ENCODE measurements around the gene DCST2. TPM values are rescaled to one million over a fixed set of nuclear protein-coding genes. Genes with fewer than 3 reads are reported as not detected.

DCST2 gene
- total RNA-seq, 4 donors from 2014 or later, result 0.33 to 4.2 (median 0.50) TPM; not detected in 1

DNA sequence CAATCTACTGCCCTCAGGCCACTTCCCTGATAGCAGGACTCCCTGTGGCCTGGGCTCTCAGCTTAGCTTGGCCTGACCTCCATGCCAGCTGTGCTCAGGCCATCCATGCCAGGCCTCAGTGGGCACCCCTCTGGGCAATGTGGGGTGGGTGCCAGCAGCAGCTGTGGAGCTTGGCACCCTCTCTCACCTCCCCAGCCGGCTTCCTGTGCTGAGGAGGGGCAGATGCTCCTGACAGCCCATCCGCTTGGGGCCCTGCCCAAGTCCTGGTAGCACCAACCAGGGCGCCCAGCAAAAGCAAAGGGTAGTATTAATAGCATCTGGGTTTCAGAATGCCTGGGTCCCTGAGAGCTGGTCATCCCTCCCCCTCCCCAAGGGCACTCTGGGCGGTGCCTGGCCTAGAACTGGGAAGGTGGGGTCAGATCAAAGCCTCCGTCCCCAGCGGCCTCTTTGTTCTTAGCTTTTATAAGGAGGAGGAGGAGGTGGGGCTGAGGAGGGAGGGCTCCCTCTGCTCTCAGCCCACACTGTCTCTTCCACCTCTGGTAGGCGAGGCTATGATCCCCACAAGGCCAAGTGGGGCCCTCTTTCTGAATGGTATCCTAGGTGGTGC is 36.1 kb upstream of the DCST2 start:
- no peak for DNase-seq
- intact Hi-C loops (cut with DNase I), result loop anchor here (10.0 kb wide), 2 partner anchors 405 to 505 kb away; partner anchors contain the start of gene CHRNB2
- WGBS, 2 donors, result 82 to 96% methylated on average over 5 to 7 of the region's 7 CpGs
- TF ChIP-seq, protein P1, sequence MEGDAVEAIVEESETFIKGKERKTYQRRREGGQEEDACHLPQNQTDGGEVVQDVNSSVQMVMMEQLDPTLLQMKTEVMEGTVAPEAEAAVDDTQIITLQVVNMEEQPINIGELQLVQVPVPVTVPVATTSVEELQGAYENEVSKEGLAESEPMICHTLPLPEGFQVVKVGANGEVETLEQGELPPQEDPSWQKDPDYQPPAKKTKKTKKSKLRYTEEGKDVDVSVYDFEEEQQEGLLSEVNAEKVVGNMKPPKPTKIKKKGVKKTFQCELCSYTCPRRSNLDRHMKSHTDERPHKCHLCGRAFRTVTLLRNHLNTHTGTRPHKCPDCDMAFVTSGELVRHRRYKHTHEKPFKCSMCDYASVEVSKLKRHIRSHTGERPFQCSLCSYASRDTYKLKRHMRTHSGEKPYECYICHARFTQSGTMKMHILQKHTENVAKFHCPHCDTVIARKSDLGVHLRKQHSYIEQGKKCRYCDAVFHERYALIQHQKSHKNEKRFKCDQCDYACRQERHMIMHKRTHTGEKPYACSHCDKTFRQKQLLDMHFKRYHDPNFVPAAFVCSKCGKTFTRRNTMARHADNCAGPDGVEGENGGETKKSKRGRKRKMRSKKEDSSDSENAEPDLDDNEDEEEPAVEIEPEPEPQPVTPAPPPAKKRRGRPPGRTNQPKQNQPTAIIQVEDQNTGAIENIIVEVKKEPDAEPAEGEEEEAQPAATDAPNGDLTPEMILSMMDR (IDR thresholded peaks at IDR 0.05), result no peak
- no peak for TF ChIP-seq POLR2A (IDR thresholded peaks at IDR 0.05)
- Histone ChIP-seq H3K4me3 (replicated peaks in 1 of 3) (no peak overlapping the region), H3K36me3 (no peaks in the 10 kb centered on the region), H3K27ac (no peak overlapping the region), H3K4me1 (peaks cover 11 to 17% of the 10 kb centered on the region in 2 donors), H3K9me3 (no peaks in the 10 kb centered on the region), H3K27me3 (no peaks in the 10 kb centered on the region)

DNA sequence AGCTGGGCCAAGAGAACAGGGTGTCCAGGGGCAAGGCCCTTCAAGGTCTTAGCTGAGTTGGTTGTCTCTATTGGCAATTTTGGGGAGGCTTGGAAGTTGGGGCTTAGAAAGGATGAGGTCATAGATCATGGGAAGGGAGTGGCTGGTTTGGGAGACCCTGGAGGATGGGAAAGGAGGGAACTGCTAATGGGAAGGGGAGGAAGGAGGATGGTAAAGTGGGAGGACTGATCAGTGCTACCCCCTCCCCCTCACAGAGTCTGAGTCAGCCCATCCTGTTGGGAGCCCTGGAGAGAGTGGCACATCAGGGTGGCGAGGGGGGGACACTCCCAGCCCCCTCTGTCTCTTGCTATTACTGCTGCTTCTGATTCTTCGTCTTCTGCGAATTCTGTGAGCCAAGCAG is 35.0 kb upstream of the DCST2 start:
- no peak overlapping the region for H3K4me3 ChIP-seq (replicated peaks in 1 of 3)
- peaks cover 17 to 25% of the 10 kb centered on the region in 2 donors for H3K4me1 ChIP-seq
- TF ChIP-seq, protein P1 (IDR thresholded peaks at IDR 0.05), result no peak
- no peak for TF ChIP-seq POLR2A (IDR thresholded peaks at IDR 0.05)
- intact Hi-C loops (cut with DNase I), result loop anchor here (10.0 kb wide), 2 partner anchors 404 to 504 kb away; partner anchors contain the start of gene CHRNB2
- WGBS, 2 donors, result 94% methylated on average over 3 of the region's 3 CpGs
- no peaks in the 10 kb centered on the region for H3K36me3 ChIP-seq
- no peaks in the 10 kb centered on the region for H3K27me3 ChIP-seq
- no peaks in the 10 kb centered on the region for H3K9me3 ChIP-seq
- no peak overlapping the region for H3K27ac ChIP-seq
- DNase-seq, result no peak

DNA sequence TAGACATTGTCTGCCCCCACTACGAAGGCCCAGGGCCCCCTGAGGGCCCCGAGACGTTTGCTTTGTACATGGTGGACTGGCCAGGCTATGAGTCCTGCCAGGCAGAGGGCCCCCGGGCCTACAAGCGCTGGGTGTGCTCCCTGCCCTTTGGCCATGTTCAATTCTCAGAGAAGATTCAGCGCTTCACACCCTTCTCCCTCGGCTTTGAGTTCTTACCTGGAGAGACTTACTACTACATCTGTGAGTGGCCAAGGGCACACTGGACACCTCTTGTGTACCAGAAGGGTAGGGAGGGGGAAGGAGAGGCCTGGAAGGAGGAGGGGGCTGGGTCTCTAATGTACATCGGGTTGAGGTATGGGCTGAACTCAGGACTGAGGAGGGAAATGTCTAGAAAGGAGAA is 33.2 kb upstream of the DCST2 start:
- H3K4me3 ChIP-seq (replicated peaks in 1 of 3), result no peak overlapping the region
- H3K36me3 ChIP-seq, result no peaks in the 10 kb centered on the region
- 80 to 91% methylated on average over 8 of the region's 8 CpGs for WGBS, 2 donors
- no peak for TF ChIP-seq POLR2A (IDR thresholded peaks at IDR 0.05)
- TF ChIP-seq, protein P1 (IDR thresholded peaks at IDR 0.05), result no peak
- H3K27ac ChIP-seq, result no peak overlapping the region
- H3K4me1 ChIP-seq, result peaks cover 32 to 41% of the 10 kb centered on the region in 2 donors
- intact Hi-C loops (cut with DNase I), result loop anchor here (10.0 kb wide), 2 partner anchors 402 to 502 kb away; partner anchors contain the start of gene CHRNB2
- H3K9me3 ChIP-seq, result no peaks in the 10 kb centered on the region
- H3K27me3 ChIP-seq, result no peaks in the 10 kb centered on the region
- no peak for DNase-seq

DNA sequence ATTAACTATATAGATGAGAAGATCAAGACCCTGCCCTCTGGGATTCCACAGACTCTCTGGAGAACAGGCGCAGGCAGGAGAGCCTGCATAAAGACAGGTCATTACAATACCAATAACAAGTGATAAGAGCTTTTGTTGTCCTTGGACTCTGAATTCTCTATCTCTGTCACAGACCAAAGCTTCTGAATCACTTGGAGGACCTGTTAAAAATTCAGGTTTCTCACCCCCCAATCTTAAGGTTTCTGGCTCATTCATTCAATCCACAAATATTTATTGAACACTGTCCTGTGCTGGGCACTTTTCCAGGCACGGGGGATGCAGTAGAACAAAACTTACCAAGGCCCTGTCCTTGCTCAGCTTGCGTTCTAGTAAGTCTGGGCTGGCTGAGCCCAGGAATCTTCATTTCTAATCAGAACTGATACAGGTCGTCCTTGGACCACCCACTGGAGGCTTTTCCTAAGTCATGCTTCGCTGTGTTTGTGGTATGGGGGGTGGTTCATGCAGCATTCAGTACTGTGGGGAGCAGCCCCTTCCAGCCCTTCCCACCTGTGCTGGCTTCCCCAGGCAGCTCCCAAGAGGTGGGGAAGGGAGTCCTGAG is 31.4 kb upstream of the DCST2 start:
- no peak for DNase-seq
- H3K36me3 ChIP-seq, result no peaks in the 10 kb centered on the region
- intact Hi-C loops (cut with DNase I), result loop anchor here (10.0 kb wide), 2 partner anchors 400 to 500 kb away; partner anchors contain the start of gene CHRNB2
- no peak overlapping the region for H3K4me3 ChIP-seq (replicated peaks in 1 of 3)
- no peaks in the 10 kb centered on the region for H3K27me3 ChIP-seq
- 75 to 76% methylated on average over 5 of the region's 5 CpGs for WGBS, 2 donors
- peaks cover 26 to 31% of the 10 kb centered on the region in 2 donors for H3K4me1 ChIP-seq
- no peak overlapping the region for H3K27ac ChIP-seq
- H3K9me3 ChIP-seq, result no peaks in the 10 kb centered on the region
- TF ChIP-seq POLR2A (IDR thresholded peaks at IDR 0.05), result no peak
- TF ChIP-seq, protein P1 (IDR thresholded peaks at IDR 0.05), result no peak
